HFF-Myc (cell line): ENCODE results near the gene TMEM250.

Source experiments
- DNase-seq: peaks from one replicate; pipeline ENCODE4 v3.0.0-alpha.2; 2011; ENCODE audit warnings: low read depth; ENCODE audit errors: extremely low read depth
- H3K4me3 ChIP-seq: replicated peaks from 2 replicates; pipeline ENCODE4 v1.5.1; 2011; ENCODE audit warnings: low read depth, mild to moderate bottlenecking, control low read depth, low read length
- CTCF ChIP-seq: IDR thresholded peaks from 2 replicates; pipeline ENCODE4 v1.5.1; 2012; ENCODE audit warnings: mild to moderate bottlenecking, low read depth, low read length, control low read depth; ENCODE audit errors: missing control alignments

TMEM250 gene

GRCh38 chr9:136093346-136093986, 25.2 kb downstream of the TMEM250 start:
- peak overlapping the region; percentile 73 for H3K4me3 ChIP-seq
- no peak for DNase-seq
- no peak for TF ChIP-seq CTCF

GRCh38 chr9:136092741-136093140, 25.9 kb downstream of the TMEM250 start:
- H3K4me3 ChIP-seq: 0 out of 2 replicates have a peak overlapping the region, but pooled peaks have one; percentile 73
- no peak for TF ChIP-seq CTCF
- DNase-seq: no peak

- H3K4me3 ChIP-seq: no peak overlapping the region
- no peak for DNase-seq
- TF ChIP-seq CTCF: no peak
Observed at GRCh38 chr9:136092353-136092650, 26.4 kb downstream of the TMEM250 start.

- no peak overlapping the region for H3K4me3 ChIP-seq
- TF ChIP-seq CTCF: no peak
- no peak for DNase-seq
Observed at GRCh38 chr9:136091582-136092352, 26.9 kb downstream of the TMEM250 start.

GRCh38 chr9:136090768-136091581, 27.7 kb downstream of the TMEM250 start:
- no peak overlapping the region for H3K4me3 ChIP-seq
- TF ChIP-seq CTCF: no peak
- DNase-seq: no peak

GRCh38 chr9:136090056-136090735, 28.5 kb downstream of the TMEM250 start:
- no peak for TF ChIP-seq CTCF
- no peak overlapping the region for H3K4me3 ChIP-seq
- DNase-seq: no peak
